Right lobe of liver (tissue), 6 donors: Measurements from ENCODE around the gene MTSS2. TPM values are rescaled to one million over a fixed set of nuclear protein-coding genes. Genes with fewer than 3 reads are reported as not detected.

Experiments
- ATAC-seq, 4 donors: fragments of 200-7000 bp; cut with Tn5 transposase; one replicate each; pipeline ENCODE4 v1.9.1; 2020; ENCODE audit warnings: mild to moderate bottlenecking in 4 of 4, moderate library complexity in 4 of 4
- DNase-seq, 3 donors: peaks; one replicate each; pipeline ENCODE4 v3.0.0-alpha.2; 2020
- H3K27ac ChIP-seq, 3 donors: fragments of 200-600 bp; one replicate each; pipeline ENCODE4 v1.8.0; 2022
- H3K27me3 ChIP-seq, 2 donors: fragments of 200-600 bp; one replicate each; pipeline ENCODE4 v1.8.0; 2022
- H3K36me3 ChIP-seq, 4 donors: fragments of 200-600 bp; sonication (generic) in 1 of 4; one replicate each; pipeline versions ENCODE4 v1.5.1 to v1.8.0; 2017 to 2022; ENCODE audit warnings: control low read depth in 1 of 4
- H3K4me1 ChIP-seq, 4 donors: fragments of 200-600 bp; sonication (generic) in 1 of 4; one replicate each; pipeline versions ENCODE4 v1.5.1 to v1.8.0; 2017 to 2022; ENCODE audit warnings: control low read depth in 1 of 4
- H3K4me3 ChIP-seq, 3 donors: fragments of 200-600 bp; one replicate each; pipeline ENCODE4 v1.8.0; 2022
- H3K9me3 ChIP-seq, 4 donors: fragments of 200-600 bp; sonication (generic) in 1 of 4; one replicate each; pipeline versions ENCODE4 v1.5.1 to v1.8.0; 2017 to 2022; ENCODE audit warnings: control low read depth in 1 of 4
- CTCF ChIP-seq, 4 donors: fragments of 200-600 bp in 3 of 4; fragments of 450-650 bp in 1 of 4; IDR thresholded peaks; one replicate each; pipeline versions ENCODE4 v1.5.1 to v1.8.0; 2016 to 2022; ENCODE audit warnings: antibody characterized with exemption in 4 of 4, mild to moderate bottlenecking in 2 of 4
- POLR2A ChIP-seq: fragments of 450-650 bp; IDR thresholded peaks from one replicate; pipeline ENCODE4 v1.6.1; 2017; ENCODE audit warnings: antibody characterized with exemption, mild to moderate bottlenecking
- WGBS: methylation state at CpG from one replicate; pipeline ENCODE4 v1.1.6; 2018; ENCODE audit warnings: low coverage, low lambda C conversion rate; ENCODE audit not compliant: insufficient coverage; ENCODE audit errors: missing lambda C conversion rate; 5-methylcytosine and 5-hydroxymethylcytosine counted together
- intact Hi-C, 2 donors: fragments of 100-400 bp; cut with DNase I; formaldehyde crosslinking; loops; one replicate each; pipeline versions ENCODE4 v1.11.2 to v1.14.1; 2022
- total RNA-seq, 6 experiments: library from RNA; depleted of rRNA in 2 of 6; stranded (reverse); fragments of >200 nt in 2 of 6; fragmentation: NEBNext Ultra II Directional in 3 of 6; extraction: Animal tissue kit (Norgen Biotek cat#: 25700) in 3 of 6; gene quantifications; one replicate each; pipeline versions ENCODE4 v1.1.0 to v1.2.4, GENCODE V29; 2016 to 2023
- donor health status: DM: no; HTN: yes; CAD: no.
- donor health status: DM: no; HTN: no; CAD: no.
- donor health status: DM: no; HTN: no; CAD: no.
- donor health status: DM: no; HTN: yes; CAD: no.
- donor health status: DM: no; HTN: yes; CAD: no.

MTSS2 gene
- total RNA-seq, 6 experiments from 2014 or later: 28.5 to 117 (median 80.2) TPM

GRCh38 chr16:70649300-70649699 is 36.6 kb downstream of the MTSS2 start:
- no peaks in the 10 kb centered on the region for H3K27me3 ChIP-seq
- ATAC-seq (no peak), DNase-seq (peak in 1 of 3 donors; percentile 14)
- peaks cover 0 to 4% (median under 1%) of the 10 kb centered on the region in 4 donors for H3K4me1 ChIP-seq
- WGBS: no CpG with 5 or more reads among the region's 7 CpGs
- H3K36me3 ChIP-seq: no peaks in the 10 kb centered on the region
- no peak overlapping the region for H3K27ac ChIP-seq
- intact Hi-C loops: no loop called here
- H3K4me3 ChIP-seq: no peak overlapping the region
- TF ChIP-seq POLR2A (no peak), CTCF (IDR thresholded peaks at IDR 0.05) (no peak)
- H3K9me3 ChIP-seq: no peaks in the 10 kb centered on the region

GRCh38 chr16:70648606-70649005 is 37.2 kb downstream of the MTSS2 start:
- H3K27ac ChIP-seq: no peak overlapping the region
- 81% methylated on average over 3 of the region's 6 CpGs for WGBS
- intact Hi-C loops: no loop called here
- no peak for DNase-seq
- H3K27me3 ChIP-seq: no peaks in the 10 kb centered on the region
- no peak for ATAC-seq
- no peaks in the 10 kb centered on the region for H3K9me3 ChIP-seq
- H3K36me3 ChIP-seq: no peaks in the 10 kb centered on the region
- peaks cover 0 to 1% (median 0%) of the 10 kb centered on the region in 4 donors for H3K4me1 ChIP-seq
- no peak overlapping the region for H3K4me3 ChIP-seq
- TF ChIP-seq POLR2A: no peak
- TF ChIP-seq CTCF (IDR thresholded peaks at IDR 0.05): no peak

DNA sequence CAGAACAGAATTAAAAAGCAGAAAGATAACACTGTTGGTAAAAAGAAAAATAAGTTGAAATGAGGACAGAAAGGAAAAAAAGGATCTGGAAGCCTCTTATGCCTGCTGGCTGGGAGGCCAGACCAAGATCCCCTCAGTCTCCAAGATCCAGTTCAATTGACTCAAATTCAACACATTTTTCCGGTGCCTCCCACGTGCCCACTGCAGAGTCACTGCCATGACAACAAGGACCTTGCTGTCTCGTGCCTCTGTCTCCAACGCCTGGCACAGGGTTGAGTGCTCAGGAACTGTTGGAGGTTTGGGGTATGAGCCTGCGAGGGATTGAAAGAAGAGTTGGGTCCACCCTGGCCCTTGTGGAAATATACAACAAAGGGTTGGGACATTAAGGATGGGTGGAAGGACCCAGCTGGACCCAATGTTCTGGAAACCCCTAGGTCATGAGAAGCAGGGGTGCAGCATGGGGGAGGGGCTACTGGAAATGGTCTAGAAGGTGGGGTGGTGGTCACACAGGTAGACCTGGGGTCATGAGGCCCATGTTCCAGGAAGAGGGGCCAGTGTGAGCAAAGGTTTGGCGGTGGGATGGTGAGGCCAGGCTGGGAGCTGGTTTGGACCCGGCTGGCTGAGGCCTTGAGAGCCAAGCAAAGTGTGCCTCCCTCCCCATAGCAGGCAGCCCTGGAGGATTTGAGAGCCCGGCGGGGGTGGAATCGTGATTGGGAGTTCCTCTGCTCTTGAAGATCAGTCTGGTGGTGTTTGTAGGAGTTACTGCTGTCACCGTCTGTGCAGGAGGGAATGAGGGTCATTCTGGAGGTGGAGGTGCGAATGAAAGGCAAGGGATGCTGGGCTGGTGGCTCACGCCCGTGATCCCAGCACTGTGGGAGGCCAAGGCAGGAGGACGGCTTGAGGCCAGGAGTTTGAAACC is 38.2 kb downstream of the MTSS2 start:
- intact Hi-C loops: no loop called here
- ATAC-seq: no peak

More for the DNA sequence above, 38.2 kb downstream of the MTSS2 start:
- Histone ChIP-seq H3K36me3 (no peaks in the 10 kb centered on the region), H3K27ac (no peak overlapping the region), H3K4me1 (no peaks in the 10 kb centered on the region), H3K27me3 (no peaks in the 10 kb centered on the region), H3K4me3 (no peak overlapping the region), H3K9me3 (no peaks in the 10 kb centered on the region)
- 64% methylated on average over 8 of the region's 15 CpGs for WGBS
- TF ChIP-seq POLR2A: no peak
- no peak for TF ChIP-seq CTCF (IDR thresholded peaks at IDR 0.05)
- no peak for DNase-seq
